GM21447 (cell line): ENCODE data around the gene WDR43.
"Not testable (repeated sequence)": the region's sequence is repeated elsewhere in the genome, so short reads cannot be mapped to it uniquely, and the experiment has no call there.

Experiments used
- ATAC-seq: cut with Tn5 transposase; IDR thresholded peaks from one replicate; pipeline ENCODE4 v1.9.1; 2021; ENCODE audit not compliant: unreplicated experiment

WDR43 gene

DNA sequence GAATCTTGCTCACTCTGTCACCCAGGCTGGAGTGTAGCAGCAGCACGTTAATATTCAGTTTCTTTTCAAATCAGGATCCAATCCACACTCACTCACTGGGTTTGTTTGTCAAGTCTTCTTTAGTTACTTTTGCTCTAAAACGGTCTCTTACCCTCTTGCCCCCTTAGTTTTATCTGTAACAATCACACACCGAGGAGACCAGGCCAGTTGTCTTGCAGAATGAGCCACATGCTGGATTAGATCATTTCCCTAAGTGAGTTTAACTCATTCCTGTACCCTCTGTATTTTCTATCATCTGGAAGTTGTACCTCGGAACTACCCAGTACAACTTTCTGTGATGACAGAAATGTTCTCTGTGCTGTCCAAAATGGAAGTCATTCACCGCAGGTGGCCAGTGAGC, 65.9 kb downstream of the WDR43 start:
- no peak for ATAC-seq

DNA sequence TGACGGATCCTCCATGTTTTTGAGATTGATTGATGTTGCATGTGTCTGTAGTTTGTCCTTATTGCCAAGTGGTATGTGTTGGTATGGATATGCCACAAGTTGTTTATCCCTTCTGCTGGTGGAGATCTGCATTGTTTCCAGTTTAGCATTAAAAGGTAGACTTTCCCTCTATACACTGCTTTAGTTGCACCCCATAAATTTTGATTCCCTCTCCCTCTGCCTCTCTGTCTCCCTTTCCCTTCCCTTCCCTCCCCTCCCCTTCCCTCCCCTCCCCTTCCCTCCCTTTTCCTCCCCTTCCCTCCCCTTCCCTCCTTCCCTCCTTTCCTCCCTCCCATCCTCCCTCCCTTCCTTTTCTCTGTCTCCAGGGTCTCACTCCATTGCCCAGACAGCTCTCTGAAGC, 68.0 kb downstream of the WDR43 start:
- no peak for ATAC-seq

GRCh38 chr2:28970464-28971160, 76.1 kb downstream of the WDR43 start:
- no peak for ATAC-seq

- ATAC-seq, result no peak
These were observed 78.4 kb downstream of the WDR43 start for GRCh38 chr2:28972778-28973335.

GRCh38 chr2:28974252-28974651, 79.8 kb downstream of the WDR43 start:
- no peak for ATAC-seq

GRCh38 chr2:28975671-28976070, 81.2 kb downstream of the WDR43 start:
- no peak for ATAC-seq

DNA sequence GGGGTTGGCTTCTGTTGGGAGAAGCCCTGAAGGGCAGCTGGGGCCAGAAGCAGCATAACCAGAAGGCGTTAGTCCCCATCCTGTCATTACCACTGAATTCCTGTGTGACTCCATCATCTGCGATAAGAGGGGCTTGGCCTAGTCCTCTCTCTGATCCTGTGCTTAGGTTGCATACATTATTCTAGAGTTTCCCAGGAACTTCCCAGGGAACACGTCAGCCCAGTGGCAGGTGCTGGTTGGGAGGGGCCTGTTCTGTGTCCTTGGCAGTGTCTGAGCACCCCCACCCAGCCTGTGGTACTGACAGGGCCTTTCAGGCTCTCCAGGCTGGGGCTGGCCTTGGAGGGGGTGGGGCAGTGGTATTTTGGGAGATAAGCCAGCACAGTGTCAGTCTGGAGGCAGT, 82.1 kb downstream of the WDR43 start:
- ATAC-seq, result no peak

DNA sequence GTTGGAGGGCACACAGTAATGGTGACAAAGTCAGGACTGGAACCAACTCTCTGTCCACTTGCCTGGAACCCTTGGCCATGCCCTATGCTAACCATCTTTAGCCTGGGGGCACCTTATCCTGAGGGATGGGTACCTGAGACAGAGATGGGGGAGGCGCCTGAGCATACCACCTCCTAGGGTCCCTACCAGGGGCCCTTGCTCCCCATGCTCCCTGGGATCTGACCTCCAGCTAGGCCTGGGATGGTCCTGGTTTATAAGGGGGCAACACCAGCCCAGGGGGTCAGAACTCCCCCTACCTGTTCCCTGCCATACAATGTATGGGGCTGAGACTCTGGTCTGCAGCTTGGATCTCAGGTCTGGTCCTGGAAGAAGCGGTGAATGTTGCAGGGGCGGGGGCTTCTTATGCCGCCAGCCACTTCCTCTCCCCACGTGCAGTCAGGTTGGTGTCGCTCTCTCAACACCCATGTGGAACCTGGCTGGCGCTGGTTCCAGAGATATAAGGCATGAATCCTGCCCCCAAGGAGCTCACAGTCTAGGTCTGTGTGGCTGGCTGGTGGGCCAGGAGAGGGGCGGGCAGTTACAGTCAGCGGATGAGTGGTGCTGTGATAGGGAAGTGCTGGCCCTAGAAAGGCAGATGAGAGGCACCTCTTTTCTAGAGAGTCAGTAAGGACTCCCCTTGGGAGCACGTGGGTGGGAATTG, 82.9 kb downstream of the WDR43 start:
- ATAC-seq, result no peak

- not testable (repeated sequence) for ATAC-seq
These were observed 83.5 kb downstream of the WDR43 start for GRCh38 chr2:28978001-28978400.

DNA sequence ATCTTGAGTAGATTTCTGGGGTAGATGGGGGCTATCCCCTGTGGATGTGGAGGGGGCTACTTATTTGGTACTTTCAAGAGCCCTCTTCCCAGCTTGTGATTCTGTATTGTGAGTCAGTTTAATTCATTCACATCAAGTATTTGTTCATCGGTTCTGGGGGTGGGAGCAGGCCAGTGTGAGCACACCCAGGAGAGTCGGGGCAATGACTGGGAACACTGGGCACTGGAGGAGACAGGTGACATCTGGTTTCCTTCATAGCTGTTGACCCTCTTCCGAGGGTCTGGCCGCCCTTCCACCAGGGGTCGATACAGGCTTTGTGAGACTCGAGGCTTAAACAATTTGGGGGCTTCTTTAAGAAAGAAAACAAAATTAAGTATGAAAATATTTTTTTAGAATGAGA, 84.1 kb downstream of the WDR43 start:
- ATAC-seq, result no peak

DNA sequence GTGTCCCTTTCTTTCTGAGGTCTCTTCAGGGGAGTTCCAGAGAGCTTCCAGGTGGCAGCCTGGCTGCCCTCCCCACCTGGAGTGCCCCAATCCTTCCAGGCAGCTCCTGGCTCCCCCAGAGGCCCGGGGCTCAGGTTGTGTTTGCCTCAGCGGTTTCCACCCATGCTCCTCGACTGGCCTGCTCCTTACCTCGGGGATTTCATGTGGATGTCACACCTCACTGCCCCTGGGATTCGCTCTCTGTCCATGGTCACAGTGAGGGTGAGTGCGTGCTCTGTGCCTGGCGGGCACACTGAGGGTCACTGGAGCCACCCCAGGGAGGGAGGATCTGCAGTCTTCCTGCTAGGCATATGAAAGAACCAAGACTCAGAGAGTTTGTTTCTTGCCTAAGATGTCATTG, 84.6 kb downstream of the WDR43 start:
- no peak for ATAC-seq

- no peak for ATAC-seq
These were observed 85.3 kb downstream of the WDR43 start for GRCh38 chr2:28979576-28980366.

- no peak for ATAC-seq
These were observed 86.0 kb downstream of the WDR43 start for GRCh38 chr2:28980368-28981015.

DNA sequence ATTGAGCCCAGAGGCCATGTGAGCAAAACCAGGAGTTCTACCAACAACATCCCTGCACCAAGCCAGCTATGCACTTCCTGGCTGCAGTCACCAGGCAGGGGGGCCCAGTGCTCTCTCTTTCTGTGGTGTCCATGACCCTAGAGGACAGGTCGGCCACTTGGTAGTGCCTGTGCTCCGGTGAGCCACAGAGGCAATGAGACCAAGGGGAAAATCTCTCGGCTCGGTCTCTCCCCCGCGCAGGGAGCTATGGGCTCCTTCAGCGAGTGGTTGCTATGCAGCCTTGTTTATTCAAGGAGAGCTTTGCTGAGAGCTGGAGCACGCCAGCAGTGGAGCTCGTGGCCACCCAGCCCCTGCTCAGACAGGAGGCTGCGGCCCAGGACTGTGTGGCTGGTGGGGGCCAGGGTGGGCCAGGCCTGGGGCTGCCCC, 86.6 kb downstream of the WDR43 start, which contains the start of gene TOGARAM2:
TSS of gene TOGARAM2 (plus strand) at position 283 of the 426 bp plus-strand sequence. CDS start 13,537 bp downstream, outside the sequence.
- ATAC-seq, result no peak

- no peak for ATAC-seq
These were observed 87.3 kb downstream of the WDR43 start for GRCh38 chr2:28981620-28982376.

DNA sequence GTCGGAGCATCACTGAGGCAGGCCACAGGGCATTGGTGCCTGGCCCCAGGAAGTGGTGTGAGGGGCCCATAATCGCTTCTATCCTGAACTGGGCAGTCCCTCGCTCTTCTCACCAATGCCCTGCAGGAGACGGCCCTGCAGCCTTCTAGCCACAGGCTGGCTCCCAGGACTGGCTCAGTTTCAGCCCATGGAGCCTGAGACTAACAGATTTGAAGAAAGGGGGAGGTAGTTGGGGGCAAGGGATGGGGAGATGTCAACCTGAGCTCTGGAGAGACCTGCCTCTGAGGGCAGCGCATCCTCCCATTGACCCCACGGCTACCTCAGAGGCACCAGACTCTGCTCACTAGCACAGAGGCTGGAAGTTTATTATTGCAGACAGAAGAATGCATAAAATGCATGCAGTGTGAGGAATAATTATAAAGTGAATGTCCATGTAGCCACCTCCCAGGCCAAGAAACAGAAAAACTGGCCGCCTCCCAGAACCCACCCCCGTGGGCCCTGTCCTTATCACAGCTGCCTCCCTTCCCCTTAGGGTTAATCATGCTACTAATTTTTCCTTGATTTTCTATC, 88.0 kb downstream of the WDR43 start:
- ATAC-seq, result no peak

DNA sequence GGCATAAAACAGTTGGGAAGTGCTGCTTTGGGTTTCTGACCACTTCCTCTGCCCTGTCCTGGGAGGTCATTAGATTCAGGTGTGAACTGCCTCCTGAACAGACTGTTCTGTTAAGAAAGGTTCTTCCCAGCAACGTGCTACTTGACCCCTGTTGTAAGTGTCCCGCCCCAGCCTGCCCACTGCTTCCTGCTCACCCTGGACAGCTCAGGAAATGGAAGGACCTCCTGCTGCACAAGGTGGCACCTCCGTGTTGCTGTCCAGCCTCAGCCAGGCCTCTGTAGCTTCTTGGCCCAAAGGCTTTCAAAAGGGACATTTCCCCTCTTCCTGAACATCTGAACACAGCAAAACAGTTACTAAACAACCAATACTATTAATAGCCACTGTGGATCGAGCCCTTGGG, 92.0 kb downstream of the WDR43 start:
- ATAC-seq, result no peak

- ATAC-seq, result no peak
These were observed 95.5 kb downstream of the WDR43 start for GRCh38 chr2:28989973-28990372.

DNA sequence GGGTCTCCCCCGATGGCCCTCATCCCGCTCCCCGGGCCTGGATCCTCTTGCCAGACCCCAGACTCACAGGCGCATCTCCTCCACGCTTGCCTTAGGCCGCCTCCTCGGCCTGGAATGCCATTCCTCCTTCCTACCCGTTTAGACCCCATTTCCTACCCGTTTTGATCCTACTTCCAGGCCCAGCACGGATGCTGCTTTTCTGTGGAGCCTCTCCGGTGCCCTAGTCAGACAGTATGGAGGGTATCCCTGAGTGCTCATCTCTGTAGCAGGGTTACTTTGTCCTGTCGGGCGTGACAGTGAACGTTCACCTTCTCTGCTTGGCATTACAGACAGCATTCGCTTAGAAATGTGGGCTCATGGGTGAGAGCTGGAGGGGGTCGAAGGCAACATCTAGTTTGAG, 96.0 kb downstream of the WDR43 start:
- ATAC-seq, result no peak

GRCh38 chr2:28991021-28991420, 96.6 kb downstream of the WDR43 start:
- no peak for ATAC-seq
